ENCODE results near the gene ANKRD22. TPM values are rescaled to one million over a fixed set of nuclear protein-coding genes. Genes with fewer than 3 reads are reported as not detected.
A peak's percentile ranks its signal among the peaks of the same experiment; 100 is the strongest.

Gene ANKRD22
- total and polyA plus RNA-seq, 10 of the 15 experiments (the other 5 are each of a cell fraction or from before 2014, with no cell fraction given): 0.30 to 1.3 (median 0.71) TPM

DNA sequence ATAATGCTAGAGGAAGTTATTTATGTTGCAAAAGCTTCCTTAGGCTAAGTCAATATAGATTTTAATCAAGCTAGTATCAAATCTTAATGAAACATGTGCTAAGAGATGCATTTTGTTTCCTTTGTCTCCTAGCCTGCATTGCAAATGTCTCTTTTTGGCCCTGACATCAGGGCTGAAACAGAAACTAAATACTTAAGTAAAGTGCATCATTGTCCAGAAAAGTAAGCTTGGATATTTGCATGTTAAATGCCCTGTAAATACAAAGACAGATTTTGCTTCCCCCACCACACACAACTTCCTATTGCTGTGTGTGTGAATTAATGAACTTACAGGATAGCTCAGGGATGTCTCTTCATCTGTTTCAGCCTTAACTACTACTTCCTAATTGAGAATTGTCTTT, 18.4 kb upstream of the ANKRD22 start:
- BruUV-seq (replicated peaks): no TSS peak
- no peak overlapping the region for H3K9ac ChIP-seq (ENCODE audit: control insufficient read depth, insufficient read depth, low read length)
- intact Hi-C loops (cut with micrococcal nuclease; ENCODE audit: unreplicated experiment) (no loop called here), in situ Hi-C loops (cut with MboI) (no loop called here)
- ChIA-PET POLR2A (interaction anchor here (0.6 kb wide), 1 partner anchor 22 kb away, joined by 3 read pairs; no protein-coding TSS in a partner anchor), SMC1A (ENCODE audit: uncharacterized antibody, unreplicated experiment) (interaction anchor here (0.6 to 2.9 kb wide), 14 partner anchors 10 to 483 kb away, joined by 3 to 24 read pairs (median 4); partner anchors contain the start of gene STAMBPL1), RAD21 (ENCODE audit: unreplicated experiment) (interaction anchor here (0.5 to 1.6 kb wide), 4 partner anchors 34 to 120 kb away, joined by 3 to 12 read pairs (median 4); partner anchors contain the start of gene FAS), CTCF (interaction anchor here (1.0 to 11.9 kb wide), 7 partner anchors 14 to 117 kb away, joined by 3 to 160 read pairs (median 4); no protein-coding TSS in a partner anchor)
- no peaks in the 10 kb centered on the region for H3K27me3 ChIP-seq (replicated peaks in 1 of 2; ENCODE audit: control insufficient read depth in 2 of 2, insufficient read depth in 2 of 2, low read length in 1 of 2)
- H3K27ac ChIP-seq (ENCODE audit: control insufficient read depth, insufficient read depth): no peak overlapping the region
- DNase-seq (ENCODE audit: low read depth, low spot score) (no peak), FAIRE-seq (peak; percentile 79), ATAC-seq (peak; percentile 50; the same call in 2 of the 3 replicates)
- TF ChIP-seq ZNF592 (IDR thresholded peaks at IDR 0.05) (no peak), POU2F2 (IDR thresholded peaks at IDR 0.05; ENCODE audit: borderline replicate concordance, low read depth, low read length) (peak; percentile 25; the same call in 1 of the 3 replicates), ESRRA (IDR thresholded peaks at IDR 0.05; ENCODE audit: low read length) (no peak)
- TF ChIP-seq, protein P1, sequence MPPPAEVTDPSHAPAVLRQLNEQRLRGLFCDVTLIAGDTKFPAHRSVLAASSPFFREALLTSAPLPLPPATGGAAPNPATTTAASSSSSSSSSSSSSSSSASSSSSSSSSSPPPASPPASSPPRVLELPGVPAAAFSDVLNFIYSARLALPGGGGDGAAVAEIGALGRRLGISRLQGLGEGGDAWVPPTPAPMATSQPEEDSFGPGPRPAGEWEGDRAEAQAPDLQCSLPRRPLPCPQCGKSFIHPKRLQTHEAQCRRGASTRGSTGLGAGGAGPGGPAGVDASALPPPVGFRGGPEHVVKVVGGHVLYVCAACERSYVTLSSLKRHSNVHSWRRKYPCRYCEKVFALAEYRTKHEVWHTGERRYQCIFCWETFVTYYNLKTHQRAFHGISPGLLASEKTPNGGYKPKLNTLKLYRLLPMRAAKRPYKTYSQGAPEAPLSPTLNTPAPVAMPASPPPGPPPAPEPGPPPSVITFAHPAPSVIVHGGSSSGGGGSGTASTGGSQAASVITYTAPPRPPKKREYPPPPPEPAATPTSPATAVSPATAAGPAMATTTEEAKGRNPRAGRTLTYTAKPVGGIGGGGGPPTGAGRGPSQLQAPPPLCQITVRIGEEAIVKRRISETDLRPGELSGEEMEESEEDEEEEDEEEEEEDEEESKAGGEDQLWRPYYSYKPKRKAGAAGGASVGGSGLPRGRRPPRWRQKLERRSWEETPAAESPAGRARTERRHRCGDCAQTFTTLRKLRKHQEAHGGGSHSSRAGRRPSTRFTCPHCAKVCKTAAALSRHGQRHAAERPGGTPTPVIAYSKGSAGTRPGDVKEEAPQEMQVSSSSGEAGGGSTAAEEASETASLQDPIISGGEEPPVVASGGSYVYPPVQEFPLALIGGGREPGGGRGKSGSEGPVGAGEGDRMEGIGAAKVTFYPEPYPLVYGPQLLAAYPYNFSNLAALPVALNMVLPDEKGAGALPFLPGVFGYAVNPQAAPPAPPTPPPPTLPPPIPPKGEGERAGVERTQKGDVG (CRISPR knock-in tag; IDR thresholded peaks at IDR 0.05): no peak
- TF ChIP-seq, protein P2, sequence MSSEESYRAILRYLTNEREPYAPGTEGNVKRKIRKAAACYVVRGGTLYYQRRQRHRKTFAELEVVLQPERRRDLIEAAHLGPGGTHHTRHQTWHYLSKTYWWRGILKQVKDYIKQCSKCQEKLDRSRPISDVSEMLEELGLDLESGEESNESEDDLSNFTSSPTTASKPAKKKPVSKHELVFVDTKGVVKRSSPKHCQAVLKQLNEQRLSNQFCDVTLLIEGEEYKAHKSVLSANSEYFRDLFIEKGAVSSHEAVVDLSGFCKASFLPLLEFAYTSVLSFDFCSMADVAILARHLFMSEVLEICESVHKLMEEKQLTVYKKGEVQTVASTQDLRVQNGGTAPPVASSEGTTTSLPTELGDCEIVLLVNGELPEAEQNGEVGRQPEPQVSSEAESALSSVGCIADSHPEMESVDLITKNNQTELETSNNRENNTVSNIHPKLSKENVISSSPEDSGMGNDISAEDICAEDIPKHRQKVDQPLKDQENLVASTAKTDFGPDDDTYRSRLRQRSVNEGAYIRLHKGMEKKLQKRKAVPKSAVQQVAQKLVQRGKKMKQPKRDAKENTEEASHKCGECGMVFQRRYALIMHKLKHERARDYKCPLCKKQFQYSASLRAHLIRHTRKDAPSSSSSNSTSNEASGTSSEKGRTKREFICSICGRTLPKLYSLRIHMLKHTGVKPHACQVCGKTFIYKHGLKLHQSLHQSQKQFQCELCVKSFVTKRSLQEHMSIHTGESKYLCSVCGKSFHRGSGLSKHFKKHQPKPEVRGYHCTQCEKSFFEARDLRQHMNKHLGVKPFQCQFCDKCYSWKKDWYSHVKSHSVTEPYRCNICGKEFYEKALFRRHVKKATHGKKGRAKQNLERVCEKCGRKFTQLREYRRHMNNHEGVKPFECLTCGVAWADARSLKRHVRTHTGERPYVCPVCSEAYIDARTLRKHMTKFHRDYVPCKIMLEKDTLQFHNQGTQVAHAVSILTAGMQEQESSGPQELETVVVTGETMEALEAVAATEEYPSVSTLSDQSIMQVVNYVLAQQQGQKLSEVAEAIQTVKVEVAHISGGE (CRISPR knock-in tag; IDR thresholded peaks at IDR 0.05): no peak
- no peak overlapping the region for H3K4me3 ChIP-seq
- H3K4me1 ChIP-seq (ENCODE audit: control insufficient read depth, insufficient read depth, low read length): no peaks in the 10 kb centered on the region
- H2AFZ ChIP-seq (ENCODE audit: control insufficient read depth, low read depth, low read length): peak overlapping the region; percentile 45; the same call in 1 of the 2 replicates
- H4K20me1 ChIP-seq (ENCODE audit: control insufficient read depth, insufficient read depth): no peaks in the 10 kb centered on the region
- no peaks in the 10 kb centered on the region for H3K36me3 ChIP-seq (ENCODE audit: control insufficient read depth in 2 of 2, insufficient read depth in 2 of 2, low read length in 1 of 2)
- no peaks in the 10 kb centered on the region for H3K9me3 ChIP-seq (replicated peaks; ENCODE audit: control insufficient read depth, insufficient read depth, low read length)
- H3K4me2 ChIP-seq (ENCODE audit: control insufficient read depth, insufficient read depth): no peak overlapping the region
- no peaks in the 10 kb centered on the region for H3K79me2 ChIP-seq (ENCODE audit: control insufficient read depth, insufficient read depth, low read length)

Data from GM12878 (cell line).